Suprapubic skin (tissue), 4 donors: ENCODE results near the gene RFX8.

Experiments used
- CTCF ChIP-seq, 2 donors: fragments of 200-600 bp in 1 of 2; fragments of 450-650 bp in 1 of 2; sonication (generic) in 1 of 2; IDR thresholded peaks; one replicate each; pipeline ENCODE4 v1.5.1; 2016 to 2019; ENCODE audit warnings: antibody characterized with exemption in 2 of 2, mild to moderate bottlenecking in 1 of 2, moderate library complexity in 1 of 2
- EP300 ChIP-seq: sonication (generic); formaldehyde crosslinking; IDR thresholded peaks from one replicate; pipeline ENCODE4 v1.6.1; 2017; ENCODE audit warnings: antibody characterized with exemption
- POLR2AphosphoS5 ChIP-seq, 3 donors: sonication (generic); formaldehyde crosslinking; IDR thresholded peaks; one replicate each; pipeline ENCODE4 v1.6.1; 2017; ENCODE audit warnings: antibody characterized with exemption in 3 of 3

- no peak for TF ChIP-seq POLR2AphosphoS5 (IDR thresholded peaks at IDR 0.05)
- no peak for TF ChIP-seq CTCF (IDR thresholded peaks at IDR 0.05)
- no peak for TF ChIP-seq EP300
Observed at GRCh38 chr2:101479810-101480209, 4.9 kb upstream of the RFX8 start.
